ENCODE results near the gene PPP1R1C.
A peak's percentile ranks its signal among the peaks of the same experiment; 100 is the strongest.

Gene PPP1R1C

GRCh38 chr2:181972431-181973170 is 13.1 kb upstream of the PPP1R1C start:
- DNase-seq: no peak

DNA sequence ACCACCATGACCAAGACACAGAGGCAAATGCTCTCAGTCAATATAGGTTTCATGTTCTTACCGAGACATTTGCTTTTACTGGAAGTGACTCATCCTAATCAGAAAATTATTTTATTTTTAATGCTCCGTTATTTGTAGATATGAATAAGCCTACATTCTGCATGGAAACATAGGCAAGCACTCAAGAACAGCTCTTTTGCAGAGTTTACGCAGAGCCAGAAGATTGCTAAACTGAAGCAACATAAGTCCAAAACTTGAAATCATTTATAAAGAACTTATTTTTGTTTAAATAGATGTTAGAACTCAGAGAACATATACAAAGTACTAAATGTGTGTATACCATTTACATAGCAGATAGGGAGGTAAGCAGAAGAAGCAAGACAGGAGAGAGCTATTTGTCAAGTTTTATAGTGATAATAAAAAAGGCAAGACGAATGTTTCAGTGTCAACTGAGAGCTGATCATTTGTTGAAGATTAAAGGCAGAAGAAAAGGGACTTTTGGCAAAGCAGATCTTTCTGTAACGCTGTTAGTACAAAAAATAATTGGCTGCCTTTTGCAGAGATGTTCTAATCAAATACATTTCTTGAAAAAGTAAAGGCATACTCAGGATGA is 12.4 kb upstream of the PPP1R1C start:
- no peak for DNase-seq

GRCh38 chr2:181977661-181978350 is 7.8 kb upstream of the PPP1R1C start:
- no peak for DNase-seq

DNA sequence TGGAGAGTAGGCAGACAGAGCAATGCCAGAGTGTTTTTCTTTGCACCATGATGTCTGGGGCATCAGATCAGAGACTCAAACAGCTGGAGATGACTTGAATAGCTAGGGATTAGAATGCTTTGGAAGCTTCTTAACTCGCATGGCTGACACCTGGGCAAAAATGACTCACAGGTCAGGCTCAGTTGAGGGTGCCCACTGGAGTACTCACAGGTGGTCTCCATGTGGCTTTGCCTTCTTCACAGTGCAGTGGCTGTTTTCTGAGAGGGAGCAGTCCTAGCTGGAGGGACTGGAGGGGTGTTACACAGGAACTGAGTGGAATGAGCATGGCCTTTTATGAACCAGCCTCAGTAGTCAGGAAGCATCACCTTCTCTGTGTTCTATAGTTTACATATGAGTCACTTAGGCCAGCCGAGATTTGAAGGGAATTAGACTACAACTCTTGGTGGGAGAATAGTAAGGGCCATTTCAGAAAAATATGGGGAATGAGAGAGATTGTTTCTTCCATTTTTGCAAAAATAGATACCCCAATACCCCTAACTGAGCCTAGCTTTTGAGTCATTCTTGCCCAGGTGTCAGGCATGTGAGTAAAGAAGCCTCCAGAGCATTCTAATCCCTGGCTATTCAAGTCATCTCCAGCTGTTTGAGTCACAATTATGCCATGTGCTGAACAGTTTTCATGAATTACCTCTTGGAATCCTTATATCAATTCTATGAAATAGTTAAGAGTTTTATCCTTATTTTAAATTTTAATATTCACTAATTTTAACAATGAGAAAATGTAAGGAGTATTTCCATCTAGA is 7.1 kb upstream of the PPP1R1C start:
- DNase-seq: no peak

GRCh38 chr2:181984060-181984459 is 1.6 kb upstream of the PPP1R1C start:
- DNase-seq: no peak

DNA sequence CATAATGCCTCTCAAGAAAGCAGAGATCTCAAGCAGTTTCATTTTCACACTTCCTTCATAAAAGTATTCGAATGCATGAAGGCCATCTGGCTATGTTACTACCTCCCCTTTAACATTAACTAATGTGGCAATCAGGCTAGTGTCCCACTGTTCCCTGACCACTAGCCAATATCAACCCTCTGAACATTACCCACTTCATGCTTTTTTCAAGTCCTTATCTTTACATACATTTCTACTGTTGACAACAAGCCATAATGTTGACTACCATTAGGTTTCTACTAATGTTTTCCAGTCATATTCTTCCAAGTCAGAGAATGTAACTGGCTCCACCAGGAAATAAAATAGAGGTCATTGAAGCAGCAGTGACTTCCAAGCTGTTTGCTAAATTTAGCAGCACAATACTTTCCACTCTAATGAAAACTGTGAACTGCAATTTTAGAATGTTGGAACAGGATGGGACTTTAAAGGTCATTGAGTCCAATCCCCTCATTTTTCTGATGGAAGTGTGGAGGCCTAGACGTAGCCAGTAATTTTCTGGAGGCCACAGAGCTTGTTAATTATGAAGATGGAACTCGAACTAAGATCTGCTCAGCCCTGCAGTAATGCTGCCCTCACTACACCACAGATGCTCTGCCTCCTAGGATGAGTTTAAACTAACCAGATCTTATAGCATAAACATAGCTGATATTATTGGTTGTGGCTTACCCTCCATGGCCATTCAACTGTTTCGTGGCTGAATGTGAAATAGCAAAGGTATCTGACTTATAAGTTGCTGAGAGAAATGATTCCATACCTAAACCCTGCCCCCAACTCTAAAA is 630 bp upstream of the PPP1R1C start:
- no peak for DNase-seq

DNA sequence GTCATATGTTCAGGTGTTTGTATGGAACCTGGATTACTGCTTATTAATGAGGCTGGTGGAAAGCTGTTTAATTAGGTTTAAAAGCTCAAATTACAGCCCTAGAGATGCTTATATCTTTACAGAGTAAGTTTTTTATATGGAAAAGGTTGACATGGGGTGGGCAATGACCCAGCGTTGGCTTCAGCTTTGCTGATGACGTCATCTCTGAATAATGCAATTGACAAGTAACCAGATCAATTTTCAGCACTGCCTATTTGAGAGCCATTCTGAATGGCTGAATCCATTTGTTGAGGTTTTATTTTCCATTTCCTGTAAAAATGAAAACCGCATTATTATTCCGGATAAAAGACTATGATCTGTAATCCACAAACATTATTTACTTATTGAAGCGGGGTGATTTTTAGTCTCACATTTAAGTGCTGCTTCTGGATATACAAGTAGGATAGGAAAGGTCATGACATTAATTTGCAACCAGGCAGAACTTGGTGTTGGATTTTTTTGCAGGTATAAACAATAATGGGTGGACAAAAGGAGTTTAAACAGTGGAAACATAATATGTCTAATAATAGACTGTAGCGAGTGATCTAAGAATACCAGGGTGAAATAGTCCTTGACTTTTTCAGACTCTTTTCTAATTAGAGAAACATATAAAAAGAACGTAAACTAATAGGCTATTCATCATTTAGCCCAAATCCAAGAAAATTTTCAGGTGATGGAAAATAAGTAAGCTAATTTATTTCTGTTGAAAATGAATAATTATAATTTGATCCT is 2.7 kb downstream of the PPP1R1C start:
- no peak for DNase-seq

- no peak for DNase-seq
Observed at GRCh38 chr2:181989099-181989498, 3.4 kb downstream of the PPP1R1C start.

- DNase-seq: peak; percentile 6
Observed at GRCh38 chr2:181991171-181991885, 5.7 kb downstream of the PPP1R1C start.

DNA sequence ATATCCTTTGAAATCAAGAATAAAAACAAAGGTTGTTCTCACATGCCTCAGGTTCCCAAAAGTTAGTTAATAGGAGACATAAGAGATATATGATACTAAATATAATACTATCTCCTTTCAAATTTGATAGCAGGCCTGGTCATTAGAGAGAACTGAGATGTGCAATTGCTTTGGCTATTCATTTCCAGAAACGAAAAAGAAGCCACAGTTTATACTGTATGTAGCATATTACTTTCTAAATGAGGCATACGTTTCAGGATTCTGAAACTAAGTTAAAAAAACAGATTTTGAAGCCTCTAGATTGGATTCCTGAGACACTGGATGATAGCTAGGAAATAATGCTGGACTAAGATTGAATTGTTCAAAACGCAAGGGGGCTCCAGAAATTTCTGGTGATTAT is 7.1 kb downstream of the PPP1R1C start:
- no peak for DNase-seq

DNA sequence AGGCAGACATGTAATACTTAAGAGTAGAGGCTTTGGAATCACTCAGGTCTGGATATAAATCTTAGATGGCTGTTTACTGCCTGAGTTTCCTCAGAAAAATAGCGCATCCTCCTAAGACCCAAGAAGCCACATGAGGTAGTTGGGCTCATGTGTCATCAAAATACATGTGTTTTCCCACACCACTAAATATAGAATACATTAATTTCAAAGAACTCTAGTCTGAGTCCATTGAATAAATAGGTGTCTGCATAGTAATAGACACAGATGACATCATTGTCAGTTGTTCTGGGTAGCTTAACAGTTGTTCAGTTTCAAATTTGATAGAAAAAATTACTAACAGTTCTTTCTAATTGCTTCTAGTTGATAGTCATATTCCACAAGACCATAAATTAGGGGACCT is 9.6 kb downstream of the PPP1R1C start:
- no peak for DNase-seq

DNA sequence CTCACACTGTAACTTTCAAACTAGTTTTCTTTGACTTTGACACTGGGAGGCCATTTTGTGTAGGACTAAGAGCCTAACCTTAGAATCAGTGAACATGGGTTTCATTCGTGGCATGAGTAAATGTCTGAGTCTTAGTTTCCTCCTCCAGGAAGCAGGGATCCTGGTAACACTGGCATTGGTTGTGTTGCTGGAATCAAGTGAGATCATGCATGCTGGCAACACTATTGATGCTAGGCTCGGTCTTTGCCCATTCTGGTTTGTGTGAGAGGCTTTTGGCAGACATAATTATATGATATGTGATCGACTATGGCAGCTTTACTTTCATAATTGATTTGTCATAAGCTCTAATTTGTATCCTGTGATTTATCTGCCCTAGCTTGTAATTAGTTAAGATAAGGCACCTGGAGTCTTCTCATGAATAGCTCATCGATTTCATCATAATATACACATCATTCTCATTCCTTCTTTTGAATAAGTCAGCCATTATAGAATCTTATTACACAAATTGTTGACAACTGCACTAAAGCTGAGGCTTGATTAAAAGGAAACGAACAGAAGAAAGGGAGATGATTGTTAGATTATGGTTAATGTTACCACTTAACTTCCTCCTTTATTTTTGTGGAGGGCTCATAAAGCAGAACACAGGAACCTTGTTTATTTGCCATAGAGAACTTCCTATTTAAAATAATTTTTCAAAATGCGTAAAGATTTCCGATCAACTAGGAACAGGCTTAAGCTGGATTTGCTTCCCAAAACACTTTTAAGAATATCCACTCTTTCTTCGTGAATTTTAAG is 12.6 kb downstream of the PPP1R1C start:
- DNase-seq: no peak

- no peak for DNase-seq
Observed at GRCh38 chr2:181998891-181999654, 13.4 kb downstream of the PPP1R1C start.

DNA sequence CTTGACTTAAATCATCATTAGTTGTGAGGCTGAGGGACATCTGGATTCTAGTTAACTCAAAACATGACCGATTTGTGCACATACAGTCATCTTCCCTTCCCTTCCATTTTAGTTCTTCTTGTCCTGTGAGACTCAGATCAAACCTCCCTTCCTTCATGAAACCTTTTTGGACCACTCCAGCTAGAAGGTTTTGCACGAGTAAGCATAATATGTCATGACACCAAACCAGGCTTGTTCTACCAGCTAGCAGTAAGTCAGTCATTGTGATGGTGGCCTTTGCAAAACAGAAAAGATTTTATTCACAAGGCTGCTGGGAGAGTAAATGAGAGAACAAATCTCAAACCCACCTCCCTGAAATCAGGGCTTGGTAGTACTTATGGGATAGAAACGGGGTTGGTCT is 14.3 kb downstream of the PPP1R1C start:
- DNase-seq: no peak

- no peak for DNase-seq
Observed at GRCh38 chr2:182004945-182005520, 19.4 kb downstream of the PPP1R1C start.

GRCh38 chr2:182006595-182007341 is 21.1 kb downstream of the PPP1R1C start:
- no peak for DNase-seq

GRCh38 chr2:182014284-182014683 is 28.6 kb downstream of the PPP1R1C start:
- DNase-seq: no peak
